CD4-positive, alpha-beta T cell (primary cell): Measurements from ENCODE around the gene INSIG2. TPM values are rescaled to one million over a fixed set of nuclear protein-coding genes. Genes with fewer than 3 reads are reported as not detected.

Source experiments
- ATAC-seq: fragments of 200-7000 bp; cut with Tn5 transposase; one replicate; pipeline ENCODE4 v1.10.0; 2022; ENCODE audit warnings: mild to moderate bottlenecking; ENCODE audit not compliant: poor library complexity
- CTCF ChIA-PET: fragments of 350-600 bp; sonication (Branson Sonifier 250); formaldehyde crosslinking; loops from one replicate; lab custom pipeline; 2021; ENCODE audit warnings: antibody characterized with exemption, inconsistent platforms; lab: Charles Lee
- POLR2A ChIA-PET: fragments of 350-600 bp; sonication (Branson Sonifier 250); formaldehyde crosslinking; loops from one replicate; lab custom pipeline; 2021; ENCODE audit warnings: antibody characterized with exemption, inconsistent platforms; lab: Charles Lee
- DNase-seq, 14 experiments: peaks; one replicate each; pipeline ENCODE4 v3.0.0-alpha.2; 2013 to 2020; ENCODE audit warnings: mixed read lengths in 2 of 14
- H3K27ac ChIP-seq, 2 donors: one replicate each; pipeline versions ENCODE4 v1.5.1 to v1.7.0; 2013; ENCODE audit warnings: low read length in 2 of 2, low read depth in 1 of 2, mild to moderate bottlenecking in 1 of 2
- H3K27me3 ChIP-seq, 2 experiments: 1 replicate in 1 of 2; 2 replicates in 1 of 2; pipeline versions ENCODE4 v1.6.1 to v1.7.0; 2013; ENCODE audit warnings: low read length in 2 of 2, control low read depth in 1 of 2, mild to moderate bottlenecking in 1 of 2, moderate library complexity in 1 of 2; ENCODE audit not compliant: insufficient read depth in 2 of 2, control insufficient read depth in 1 of 2
- H3K36me3 ChIP-seq: one replicate; pipeline ENCODE4 v1.6.1; 2013; ENCODE audit warnings: low read length, control low read depth; ENCODE audit not compliant: insufficient read depth
- H3K4me1 ChIP-seq: one replicate; pipeline ENCODE4 v1.6.1; 2013; ENCODE audit warnings: low read length, control low read depth; ENCODE audit not compliant: insufficient read depth
- H3K4me3 ChIP-seq: one replicate; pipeline ENCODE4 v1.5.1; 2013; ENCODE audit warnings: mild to moderate bottlenecking, low read length, moderate library complexity
- H3K9me3 ChIP-seq, 2 experiments: 1 replicate in 1 of 2; 2 replicates in 1 of 2; pipeline versions ENCODE4 v1.6.1 to v1.7.0; 2013; ENCODE audit warnings: low read length in 2 of 2, mild to moderate bottlenecking in 2 of 2, control low read depth in 1 of 2, moderate library complexity in 1 of 2; ENCODE audit not compliant: control insufficient read depth in 1 of 2, insufficient read depth in 1 of 2
- H3K27ac Mint-ChIP-seq: one replicate; pipeline ENCODE4 v1.8.0; 2020; ENCODE audit warnings: mixed read lengths
- H3K27me3 Mint-ChIP-seq: one replicate; pipeline ENCODE4 v1.8.0; 2021; ENCODE audit warnings: mixed read lengths
- H3K36me3 Mint-ChIP-seq: one replicate; pipeline ENCODE4 v1.8.0; 2021; ENCODE audit warnings: low read depth, mixed read lengths
- H3K4me1 Mint-ChIP-seq: one replicate; pipeline ENCODE4 v1.8.0; 2021; ENCODE audit warnings: low read depth, mixed read lengths
- H3K4me3 Mint-ChIP-seq: one replicate; pipeline ENCODE4 v1.8.0; 2020; ENCODE audit warnings: mild to moderate bottlenecking, mixed read lengths
- H3K9me3 Mint-ChIP-seq: one replicate; pipeline ENCODE4 v1.8.0; 2020; ENCODE audit warnings: mixed read lengths
- CTCF ChIP-seq: fragments of 200-600 bp; IDR thresholded peaks from one replicate; pipeline ENCODE4 v1.8.0; 2022; ENCODE audit warnings: antibody characterized with exemption, mild to moderate bottlenecking
- intact Hi-C, 2 experiments: fragments of 100-400 bp; cut with DNase I in 1 of 2; cut with micrococcal nuclease in 1 of 2; formaldehyde crosslinking; loops; one replicate each; pipeline versions ENCODE4 v1.15.1 to v1.9.0; 2023 to 2025; cut with DNase I, micrococcal nuclease
- polyA plus RNA-seq, 2 donors: library from polyadenylated mRNA; unstranded; fragments of 120-200 nt; gene quantifications; one replicate each; pipeline ENCODE4 v1.2.1, GENCODE V29; 2013
- total RNA-seq, 174 experiments: library from RNA in 2 of 174; stranded (reverse) in 2 of 174; gene quantifications; one replicate each; pipeline ENCODE4 v1.2.3 and lab custom pipeline; 2021 to 2026

The INSIG2 gene
- 1 to 10 TPM; 7.3 to 7.7 TPM for total RNA-seq
- polyA plus RNA-seq (2013, experiment 1 of 2): 19.2 TPM
- polyA plus RNA-seq (2013, experiment 2 of 2): 18.0 TPM
- 3.6 to 60.9 (median 17.5) reads per million in 172 experiments for total RNA-seq (lab: John Stamatoyannopoulos, UW)

GRCh38 chr2:118088051-118089024, at the start of gene INSIG2:
INSIG2 (plus strand) TSS chr2:118088471; CDS start chr2:118096557, 8,086 bp downstream.
- ATAC-seq (peak; percentile 88), DNase-seq (peak; percentile 71 to 95 (median 81))
- Histone ChIP-seq H3K4me1 (peaks cover 10% of the 10 kb centered on the region), H3K4me3 (peak within 1 kb of the TSS; percentile 91), H3K27ac (peak within 1 kb of the TSS; percentile 58 to 61), H3K36me3 (no peaks in the 10 kb centered on the region), H3K9me3 (no peaks in the 10 kb centered on the region), H3K27me3 (no peaks in the 10 kb centered on the region)
- Mint-ChIP-seq H3K36me3 (peaks cover 11% of the 10 kb centered on the region), H3K9me3 (no peaks in the 10 kb centered on the region), H3K4me3 (peak within 1 kb of the TSS; percentile 97), H3K27ac (peak within 1 kb of the TSS; percentile 88), H3K27me3 (no peaks in the 10 kb centered on the region), H3K4me1 (peaks cover 38% of the 10 kb centered on the region)
- TF ChIP-seq CTCF: no peak
- intact Hi-C loops: loop anchor here (2.0 to 10.0 kb wide), 4 partner anchors 226 to 1276 kb away; partner anchors contain the start of genes DDX18 (in 2 of the 2), C2orf76 (in 1 of the 2) and DBI (in 1 of the 2)
- ChIA-PET POLR2A (interaction anchor here (0.7 to 2.3 kb wide), 11 partner anchors 10 to 1310 kb away, joined by 3 to 18 read pairs (median 4); partner anchors contain the start of genes CCDC93 and DDX18), CTCF (interaction anchor here (0.8 to 1.1 kb wide), 2 partner anchors 98 to 274 kb away, joined by 4 to 7 read pairs; partner anchors contain the start of gene DDX18)

GRCh38 chr2:118040891-118041290, 47.4 kb upstream of the INSIG2 start:
- no peaks in the 10 kb centered on the region for H3K36me3 Mint-ChIP-seq
- intact Hi-C loops: loop anchor here in 1 of 2 experiments (10.0 kb wide), 2 partner anchors 164 to 1134 kb away; no protein-coding TSS in a partner anchor
- Histone ChIP-seq H3K27ac (no peak overlapping the region), H3K4me1 (no peaks in the 10 kb centered on the region), H3K9me3 (no peaks in the 10 kb centered on the region), H3K4me3 (no peak overlapping the region), H3K36me3 (no peaks in the 10 kb centered on the region), H3K27me3 (peaks cover 0 to 30% of the 10 kb centered on the region in 2 experiments)
- peaks cover 4% of the 10 kb centered on the region for H3K9me3 Mint-ChIP-seq
- DNase-seq (peak in 2 of 14 experiments; percentile 15 to 17), ATAC-seq (no peak)
- no peaks in the 10 kb centered on the region for H3K4me1 Mint-ChIP-seq
- ChIA-PET POLR2A (no interaction called here), CTCF (interaction anchor here (1.4 kb wide), 1 partner anchor 815 kb away, joined by 4 read pairs; no protein-coding TSS in a partner anchor)
- H3K4me3 Mint-ChIP-seq: no peak overlapping the region
- peaks cover 91% of the 10 kb centered on the region for H3K27me3 Mint-ChIP-seq
- no peak overlapping the region for H3K27ac Mint-ChIP-seq
- no peak for TF ChIP-seq CTCF

GRCh38 chr2:118044103-118044716, 44.1 kb upstream of the INSIG2 start:
- Mint-ChIP-seq H3K27ac (no peak overlapping the region), H3K27me3 (peaks cover 91% of the 10 kb centered on the region), H3K36me3 (no peaks in the 10 kb centered on the region), H3K9me3 (no peaks in the 10 kb centered on the region), H3K4me1 (no peaks in the 10 kb centered on the region), H3K4me3 (no peak overlapping the region)
- POLR2A ChIA-PET: no interaction called here
- Histone ChIP-seq H3K9me3 (no peaks in the 10 kb centered on the region), H3K27me3 (peaks cover 5 to 42% of the 10 kb centered on the region in 2 experiments), H3K36me3 (no peaks in the 10 kb centered on the region), H3K4me1 (no peaks in the 10 kb centered on the region), H3K27ac (no peak overlapping the region), H3K4me3 (no peak overlapping the region)
- intact Hi-C loops: loop anchor here in 1 of 2 experiments (10.0 kb wide), 2 partner anchors 161 to 1131 kb away; no protein-coding TSS in a partner anchor
- no peak for TF ChIP-seq CTCF
- no peak for DNase-seq
- CTCF ChIA-PET: no interaction called here
- ATAC-seq: no peak
